Measurements from ENCODE around the gene ITPR1. TPM values are rescaled to one million over a fixed set of nuclear protein-coding genes. Genes with fewer than 3 reads are reported as not detected.
A peak's percentile ranks its signal among the peaks of the same experiment; 100 is the strongest.

ITPR1 gene
- total RNA-seq, 1 donor from 2014 or later: 143 TPM

DNA sequence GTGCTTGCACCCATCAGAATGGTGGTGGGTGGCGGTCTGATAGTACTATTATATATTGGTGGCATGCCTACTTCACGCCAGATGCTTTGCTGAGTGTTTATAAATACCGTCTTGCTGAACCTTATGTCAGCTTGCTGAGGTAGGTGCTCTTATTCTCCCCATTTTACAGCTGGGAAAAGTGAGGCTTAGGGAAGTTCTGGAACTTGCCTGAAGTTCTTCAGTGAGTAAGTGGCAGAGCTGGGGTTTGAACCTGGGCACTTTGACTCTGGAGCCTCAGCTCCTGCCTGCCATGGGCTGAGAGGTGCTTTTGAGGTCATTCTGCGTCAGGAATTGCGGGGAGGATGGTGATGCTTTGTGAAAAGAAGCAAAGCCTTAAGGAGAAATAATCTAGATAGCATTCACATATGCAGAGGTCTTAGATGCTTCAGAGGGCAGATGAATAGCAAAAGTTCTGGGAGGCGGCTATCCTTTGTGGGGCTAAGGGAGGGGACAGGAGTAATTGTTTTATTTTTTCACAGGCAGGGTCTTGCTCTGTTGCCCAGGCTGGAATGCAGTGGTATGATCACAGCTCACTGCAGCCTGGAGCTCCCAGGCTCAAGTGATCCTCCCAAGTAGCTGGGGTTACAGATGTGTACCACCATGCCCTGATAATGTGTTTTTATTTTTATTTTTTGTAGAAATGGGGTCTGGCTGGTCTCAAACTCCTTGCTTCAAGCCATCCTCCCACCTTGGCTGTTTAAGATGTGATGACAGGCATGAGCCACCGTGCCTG is 18.5 kb downstream of the ITPR1 start:
- DNase-seq (no peak), ATAC-seq (ENCODE audit: low read depth) (no peak)
- H3K36me3 Mint-ChIP-seq (ENCODE audit: low read depth): peaks cover 47% of the 10 kb centered on the region
- H3K4me3 Mint-ChIP-seq: no peak overlapping the region
- CTCF ChIA-PET: interaction anchor here (1.4 kb wide), 1 partner anchor 161 kb away, joined by 4 read pairs; no protein-coding TSS in a partner anchor
- peak overlapping the region; percentile 67 for H3K27ac Mint-ChIP-seq
- H3K27me3 Mint-ChIP-seq: no peaks in the 10 kb centered on the region
- no peaks in the 10 kb centered on the region for H3K9me3 Mint-ChIP-seq
- intact Hi-C loops (cut with micrococcal nuclease): no loop called here
- TF ChIP-seq, protein P1, sequence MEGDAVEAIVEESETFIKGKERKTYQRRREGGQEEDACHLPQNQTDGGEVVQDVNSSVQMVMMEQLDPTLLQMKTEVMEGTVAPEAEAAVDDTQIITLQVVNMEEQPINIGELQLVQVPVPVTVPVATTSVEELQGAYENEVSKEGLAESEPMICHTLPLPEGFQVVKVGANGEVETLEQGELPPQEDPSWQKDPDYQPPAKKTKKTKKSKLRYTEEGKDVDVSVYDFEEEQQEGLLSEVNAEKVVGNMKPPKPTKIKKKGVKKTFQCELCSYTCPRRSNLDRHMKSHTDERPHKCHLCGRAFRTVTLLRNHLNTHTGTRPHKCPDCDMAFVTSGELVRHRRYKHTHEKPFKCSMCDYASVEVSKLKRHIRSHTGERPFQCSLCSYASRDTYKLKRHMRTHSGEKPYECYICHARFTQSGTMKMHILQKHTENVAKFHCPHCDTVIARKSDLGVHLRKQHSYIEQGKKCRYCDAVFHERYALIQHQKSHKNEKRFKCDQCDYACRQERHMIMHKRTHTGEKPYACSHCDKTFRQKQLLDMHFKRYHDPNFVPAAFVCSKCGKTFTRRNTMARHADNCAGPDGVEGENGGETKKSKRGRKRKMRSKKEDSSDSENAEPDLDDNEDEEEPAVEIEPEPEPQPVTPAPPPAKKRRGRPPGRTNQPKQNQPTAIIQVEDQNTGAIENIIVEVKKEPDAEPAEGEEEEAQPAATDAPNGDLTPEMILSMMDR (IDR thresholded peaks at IDR 0.05): no peak
- peaks cover 98% of the 10 kb centered on the region for H3K4me1 Mint-ChIP-seq
- POLR2A ChIA-PET: interaction anchor here (0.7 to 12.0 kb wide), 3 partner anchors 8 to 505 kb away, joined by 3 to 155 read pairs (median 3); partner anchors contain the start of gene ITPR1

DNA sequence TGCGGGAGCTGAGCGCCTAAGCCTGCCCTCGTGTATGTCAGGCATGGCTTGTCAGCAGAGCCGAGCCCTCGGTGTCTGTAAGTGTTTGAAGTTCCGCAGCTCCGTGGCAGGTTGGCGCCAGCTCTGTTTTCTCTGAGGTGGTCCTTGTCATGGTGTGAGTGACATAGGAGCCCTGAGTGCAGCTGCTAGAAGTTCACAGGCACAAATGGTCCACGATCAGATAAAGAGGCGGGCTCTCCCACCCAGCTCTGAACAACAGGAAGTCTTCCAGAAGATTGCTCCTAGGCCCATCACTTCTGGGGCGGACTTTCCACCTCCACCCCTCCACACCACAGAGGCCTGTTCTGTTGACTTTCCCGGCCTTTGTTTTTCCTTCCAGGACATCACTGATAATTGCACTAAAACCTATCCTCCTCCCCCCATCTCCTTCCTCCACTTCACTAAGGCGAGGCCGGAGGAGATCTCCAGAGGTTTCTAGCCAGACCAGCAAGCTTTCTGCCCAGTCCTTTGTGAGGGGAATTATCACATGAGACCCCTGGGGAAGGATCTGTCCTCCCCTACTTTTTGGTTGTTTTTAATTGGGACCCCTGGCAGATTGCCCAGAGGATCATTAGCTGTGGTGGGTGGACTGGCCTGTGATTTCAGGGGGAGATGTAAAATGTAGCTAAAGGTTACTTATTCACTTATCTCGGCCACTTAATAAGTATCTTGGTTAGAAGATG is 19.9 kb downstream of the ITPR1 start:
- TF ChIP-seq, protein P1 (IDR thresholded peaks at IDR 0.05): no peak
- ChIA-PET POLR2A (interaction anchor here (0.6 to 12.0 kb wide), 4 partner anchors 10 to 46 kb away, joined by 3 to 155 read pairs (median 5); partner anchors contain the start of genes ITPR1 and SUMF1), CTCF (no interaction called here)
- ATAC-seq (ENCODE audit: low read depth) (peak; percentile 13), DNase-seq (no peak)
- Mint-ChIP-seq H3K27me3 (no peaks in the 10 kb centered on the region), H3K4me1 (peaks cover 96% of the 10 kb centered on the region), H3K9me3 (no peaks in the 10 kb centered on the region), H3K36me3 (ENCODE audit: low read depth) (peaks cover 55% of the 10 kb centered on the region), H3K4me3 (no peak overlapping the region), H3K27ac (peak overlapping the region; percentile 67)
- intact Hi-C loops (cut with micrococcal nuclease): no loop called here

DNA sequence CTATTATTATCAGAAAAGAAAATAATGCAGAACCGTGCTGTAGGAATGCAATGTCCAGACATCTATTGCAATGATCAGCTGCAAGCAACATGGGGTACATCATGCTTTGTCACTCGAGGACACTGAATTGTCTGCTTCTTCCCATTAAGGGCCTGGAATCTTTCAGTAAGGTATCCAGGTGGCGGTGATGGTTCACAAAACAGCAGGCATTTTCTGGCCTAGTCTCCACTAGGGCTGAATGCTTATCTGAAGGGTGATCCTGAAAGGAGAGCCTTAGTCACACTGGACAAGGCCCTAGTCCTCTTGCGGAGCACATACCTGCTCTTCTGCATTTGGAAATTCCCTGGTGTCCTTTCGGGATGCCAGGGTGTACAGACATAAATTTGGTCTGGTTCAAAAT is 21.2 kb downstream of the ITPR1 start:
- POLR2A ChIA-PET: interaction anchor here (2.0 to 12.0 kb wide), 2 partner anchors 12 to 20 kb away, joined by 6 to 155 read pairs; partner anchors contain the start of gene ITPR1
- peak overlapping the region; percentile 59 for H3K27ac Mint-ChIP-seq
- intact Hi-C loops (cut with micrococcal nuclease): no loop called here

DNA sequence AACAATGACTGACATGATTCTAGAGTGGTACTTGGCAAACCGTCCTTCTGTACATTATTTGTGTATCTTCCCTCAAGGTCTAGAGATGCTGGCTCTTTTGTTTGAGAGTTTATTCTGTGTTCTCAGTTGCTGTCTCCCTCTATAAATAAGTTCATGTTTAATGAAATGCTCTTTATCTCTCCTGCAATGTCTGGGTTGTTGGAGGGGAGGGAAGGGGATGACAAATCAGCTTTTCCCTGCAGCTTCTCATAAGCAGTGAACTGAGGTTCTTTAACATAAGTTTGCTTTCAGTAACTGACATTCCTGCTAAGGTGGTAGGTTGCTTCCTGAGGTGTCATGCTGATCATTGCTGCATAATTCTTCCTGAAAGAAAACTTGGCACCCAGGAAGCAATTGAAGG is 21.8 kb downstream of the ITPR1 start:
- ChIA-PET CTCF (no interaction called here), POLR2A (interaction anchor here (0.5 to 12.0 kb wide), 4 partner anchors 9 to 20 kb away, joined by 3 to 155 read pairs (median 8); partner anchors contain the start of gene ITPR1)
- no peaks in the 10 kb centered on the region for H3K9me3 Mint-ChIP-seq
- TF ChIP-seq, protein P1 (IDR thresholded peaks at IDR 0.05): no peak
- H3K36me3 Mint-ChIP-seq (ENCODE audit: low read depth): peaks cover 53% of the 10 kb centered on the region
- no peak for ATAC-seq (ENCODE audit: low read depth)
- peak overlapping the region; percentile 59 for H3K27ac Mint-ChIP-seq
- no peak for DNase-seq
- H3K27me3 Mint-ChIP-seq: no peaks in the 10 kb centered on the region
- H3K4me1 Mint-ChIP-seq: peaks cover 96% of the 10 kb centered on the region
- intact Hi-C loops (cut with micrococcal nuclease): loop anchor here (5.0 kb wide), 1 partner anchor 163 kb away; no protein-coding TSS in a partner anchor
- no peak overlapping the region for H3K4me3 Mint-ChIP-seq

More for the DNA sequence above, 21.2 kb downstream of the ITPR1 start:
- Mint-ChIP-seq H3K9me3 (no peaks in the 10 kb centered on the region), H3K4me1 (peaks cover 96% of the 10 kb centered on the region), H3K4me3 (no peak overlapping the region), H3K27me3 (no peaks in the 10 kb centered on the region), H3K36me3 (ENCODE audit: low read depth) (peaks cover 53% of the 10 kb centered on the region)
- CTCF ChIA-PET: no interaction called here
- TF ChIP-seq, protein P1 (IDR thresholded peaks at IDR 0.05): no peak
- DNase-seq (no peak), ATAC-seq (ENCODE audit: low read depth) (no peak)

Measured in activated B cell treated with CpG ODN at 0.5 μM for 24 hours (primary cell).